ENCODE data around the gene ATG10.

- TF ChIP-seq CTCF (IDR thresholded peaks at IDR 0.05; ENCODE audit: insufficient read depth, low read depth, low read length): no peak
- no peak for TF ChIP-seq EZH2 (IDR thresholded peaks at IDR 0.05; ENCODE audit: insufficient read depth, low read length)
Observed at GRCh38 chr5:82275216-82275664, 303.4 kb downstream of the ATG10 start.

Data from astrocyte (in vitro differentiated cells and primary cell).